HepG2 (cell line): ENCODE measurements around the gene PTH. TPM values are rescaled to one million over a fixed set of nuclear protein-coding genes. Genes with fewer than 3 reads are reported as not detected.

Experiments
- HMGA1 ChIP-seq: sonication (generic); formaldehyde crosslinking; conservative IDR thresholded peaks from 2 replicates; pipeline ENCODE4 v1.4.0; 2020; ENCODE audit warnings: missing genetic modification reagents
- HMGXB3 ChIP-seq: sonication (generic); formaldehyde crosslinking; IDR thresholded peaks from 2 replicates; pipeline ENCODE4 v1.4.0; 2020; ENCODE audit warnings: missing genetic modification reagents, borderline replicate concordance
- NR2F1 ChIP-seq, 2 experiments: fragments of 450-650 bp in 1 of 2; formaldehyde crosslinking in 1 of 2; IDR thresholded peaks; 2 replicates each; pipeline versions ENCODE4 v1.5.0 to v1.6.1; 2016 to 2020; ENCODE audit warnings: mild to moderate bottlenecking in 1 of 2, missing compliant biosample characterization in 1 of 2, missing genetic modification reagents in 1 of 2, moderate library complexity in 1 of 2
- POGK ChIP-seq: sonication (generic); formaldehyde crosslinking; conservative IDR thresholded peaks from 2 replicates; pipeline ENCODE4 v1.8.0; 2022; ENCODE audit warnings: mild to moderate bottlenecking, moderate library complexity, missing genetic modification reagents
- RXRA ChIP-seq: sonication (generic); formaldehyde crosslinking; IDR thresholded peaks from 2 replicates; pipeline ENCODE4 v1.5.1; 2020; ENCODE audit warnings: missing genetic modification reagents
- SAP130 ChIP-seq: IDR thresholded peaks from 2 replicates; pipeline ENCODE4 v1.6.1; 2016; ENCODE audit warnings: low read depth
- TFDP1 ChIP-seq: IDR thresholded peaks from 2 replicates; pipeline ENCODE4 v1.6.1; 2016; ENCODE audit warnings: missing compliant biosample characterization, missing genetic modification reagents, borderline replicate concordance
- ZBTB8A ChIP-seq: sonication (generic); formaldehyde crosslinking; IDR thresholded peaks from 2 replicates; pipeline ENCODE4 v1.4.0; 2020; ENCODE audit warnings: mild to moderate bottlenecking, low read depth, missing genetic modification reagents, borderline replicate concordance
- ZFP36 ChIP-seq: fragments of 150-350 bp; IDR thresholded peaks from 2 replicates; pipeline ENCODE4 v1.6.1; 2018; ENCODE audit warnings: borderline replicate concordance, low read length, low read depth; ENCODE audit not compliant: partially characterized antibody
- ZFP37 ChIP-seq: sonication (generic); formaldehyde crosslinking; IDR thresholded peaks from 2 replicates; pipeline ENCODE4 v1.4.0; 2020; ENCODE audit warnings: missing genetic modification reagents, borderline replicate concordance
- ZNF276 ChIP-seq: sonication (generic); formaldehyde crosslinking; IDR thresholded peaks from 2 replicates; pipeline ENCODE4 v1.4.0; 2020; ENCODE audit warnings: mild to moderate bottlenecking, low read depth, missing genetic modification reagents
- ZNF331 ChIP-seq: sonication (generic); formaldehyde crosslinking; IDR thresholded peaks from 2 replicates; pipeline ENCODE4 v1.4.0; 2020; ENCODE audit warnings: missing genetic modification reagents
- ZNF335 ChIP-seq: sonication (generic); formaldehyde crosslinking; IDR thresholded peaks from 2 replicates; pipeline ENCODE4 v1.4.0; 2020; ENCODE audit warnings: missing genetic modification reagents
- ZNF430 ChIP-seq: sonication (generic); formaldehyde crosslinking; IDR thresholded peaks from 2 replicates; pipeline ENCODE4 v1.9.0; 2021; ENCODE audit warnings: mild to moderate bottlenecking, missing genetic modification reagents
- ZNF558 ChIP-seq: sonication (generic); formaldehyde crosslinking; IDR thresholded peaks from 2 replicates; pipeline ENCODE4 v1.9.0; 2022; ENCODE audit warnings: mild to moderate bottlenecking, missing genetic modification reagents, borderline replicate concordance
- ZNF691 ChIP-seq: sonication (generic); formaldehyde crosslinking; IDR thresholded peaks from 2 replicates; pipeline ENCODE4 v1.4.0; 2020; ENCODE audit warnings: missing genetic modification reagents, low read depth, mild to moderate bottlenecking, borderline replicate concordance
- ZNF740 ChIP-seq: sonication (generic); formaldehyde crosslinking; IDR thresholded peaks from 2 replicates; pipeline ENCODE4 v1.4.0; 2020; ENCODE audit warnings: missing genetic modification reagents
- polyA plus RNA-seq, 8 experiments: library from polyadenylated mRNA; depleted of rRNA in 3 of 8; stranded (reverse) in 7 of 8; unstranded in 1 of 8; fragments of >200 nt; fragmentation: Illumina TruSeq in 4 of 8; extraction: Trizol in 4 of 8; gene quantifications; 2 replicates each; pipeline versions ENCODE4 v1.2.1 to v1.2.3, GENCODE V29; 2011 to 2016; ENCODE audit warnings: low read depth in 4 of 8, missing spikeins in 1 of 8, mixed read lengths in 1 of 8; ENCODE audit not compliant: insufficient read depth in 1 of 8
- total RNA-seq, 5 experiments: library from RNA; depleted of rRNA; stranded (reverse); fragments of >200 nt; fragmentation: Illumina TruSeq; extraction: Trizol; gene quantifications; 2 replicates each; pipeline ENCODE4 v1.2.3, GENCODE V29; 2016; ENCODE audit warnings: low read depth in 1 of 5

Gene PTH
- total and polyA plus RNA-seq, 2 of the 13 experiments (the other 11 are each of a cell fraction or from before 2014, with no cell fraction given), result not detected

GRCh38 chr11:13462901-13463778 lies 32.7 kb downstream of the PTH start, which contains the start of gene BTBD10 (continued):
- peak; percentile 81; the same call in 1 of the 2 replicates for TF ChIP-seq POGK
- no peak for TF ChIP-seq HMGA1
- TF ChIP-seq ZNF740, result no peak
- TF ChIP-seq ZFP36, result no peak
- TF ChIP-seq SAP130 (CRISPR knock-in tag), result peak; percentile 85
- TF ChIP-seq NR2F1 (CRISPR knock-in tag; IDR thresholded peaks at IDR 0.05), result no peak
- peak; percentile 65; the same call in 1 of the 2 replicates for TF ChIP-seq ZNF276 (CRISPR knock-in tag)
- peak; percentile 73; the same call in 1 of the 2 replicates for TF ChIP-seq ZNF558 (CRISPR knock-in tag)
- TF ChIP-seq TFDP1, result 0 out of 2 replicates have a peak, but pooled peaks have one; percentile 27
- no peak for TF ChIP-seq ZFP37 (CRISPR knock-in tag)
- TF ChIP-seq ZBTB8A, result no peak; the same call in 1 of the 2 replicates
- TF ChIP-seq ZNF335, result peak; percentile 66; the same call in 1 of the 2 replicates
- peak; percentile 75 for TF ChIP-seq ZNF331 (CRISPR knock-in tag)
- TF ChIP-seq HMGXB3 (CRISPR knock-in tag), result peak; percentile 45; the same call in 1 of the 2 replicates
- TF ChIP-seq ZNF691 (CRISPR knock-in tag), result no peak
- TF ChIP-seq RXRA (CRISPR knock-in tag), result peak; percentile 69
- peak; percentile 74 for TF ChIP-seq ZNF430 (CRISPR knock-in tag)
